Mesangial cell (primary cell): Measurements from ENCODE around the gene TSC22D4. TPM values are rescaled to one million over a fixed set of nuclear protein-coding genes. Genes with fewer than 3 reads are reported as not detected.

Experiments
- total RNA-seq: library from RNA; depleted of rRNA; stranded (reverse); fragments of >200 nt; gene quantifications from 2 replicates; pipeline ENCODE4 v1.2.3, GENCODE V29; 2015

TSC22D4 gene
- 48.2 and 60.7 TPM in 2 replicates for total RNA-seq

GRCh38 chr7:100478958-100479660 lies at the start of gene TSC22D4:
Gene TSC22D4 (minus strand): TSS chr7:100479214. CDS start chr7:100478038, 1,176 bp downstream.

GRCh38 chr7:100483722-100484672 lies 5.0 kb upstream of the TSC22D4 start, which contains the start of gene NYAP1:
Gene NYAP1 (plus strand): TSS chr7:100483927. CDS start chr7:100485312, 1,385 bp downstream.

GRCh38 chr7:100464210-100464660 lies 14.8 kb downstream of the TSC22D4 start, which contains the start of gene SPACDR:
Gene SPACDR (minus strand): TSS chr7:100464260. CDS start chr7:100464025, 235 bp downstream.

GRCh38 chr7:100429637-100430492 lies 49.1 kb downstream of the TSC22D4 start, which contains the start of gene MEPCE:
Gene MEPCE (plus strand): TSS chr7:100429831. CDS start chr7:100430019, 188 bp downstream.

GRCh38 chr7:100428199-100428966 lies 50.6 kb downstream of the TSC22D4 start, which contains the start of gene ZCWPW1:
Gene ZCWPW1 (minus strand): TSS chr7:100428703. CDS start chr7:100420649, 8,054 bp downstream.

Other genes with a start within 250 kb of the TSC22D4 start
- gene SPDYE3, start 171.5 kb downstream of the TSC22D4 start, total RNA-seq = not detected in 2 replicates
- 10.6 and 12.5 TPM in 2 replicates for gene PILRB, start 121.1 kb downstream of the TSC22D4 start, total RNA-seq
- not detected in 2 replicates for gene PILRA, start 105.7 kb downstream of the TSC22D4 start, total RNA-seq
- gene ZCWPW1, start 50.5 kb downstream of the TSC22D4 start, total RNA-seq = 0.25 and 0.81 TPM in 2 replicates
- gene MEPCE, start 49.4 kb downstream of the TSC22D4 start, total RNA-seq = 26.4 and 30.4 TPM in 2 replicates
- 40.4 and 54.1 TPM in 2 replicates for gene PPP1R35, start 42.7 kb downstream of the TSC22D4 start, total RNA-seq
- 0.89 TPM in 1 of 2 replicates, not detected in the other for gene SPACDR, start 15.0 kb downstream of the TSC22D4 start, total RNA-seq
- gene NYAP1, start 4.7 kb upstream of the TSC22D4 start, total RNA-seq = 0.16 and 4.2 TPM in 2 replicates
- gene AGFG2, start 60.0 kb upstream of the TSC22D4 start, total RNA-seq = 11.8 and 20.7 TPM in 2 replicates
- 0.51 and 2.8 TPM in 2 replicates for gene SAP25, start 94.7 kb upstream of the TSC22D4 start, total RNA-seq
- gene LRCH4, start 106.9 kb upstream of the TSC22D4 start, total RNA-seq = 30.1 and 33.6 TPM in 2 replicates
- gene FBXO24, start 107.1 kb upstream of the TSC22D4 start, total RNA-seq = 0.33 and 0.89 TPM in 2 replicates
- gene PCOLCE, start 123.1 kb upstream of the TSC22D4 start, total RNA-seq = 15.8 and 58.8 TPM in 2 replicates
- gene MOSPD3, start 133.3 kb upstream of the TSC22D4 start, total RNA-seq = 21.5 and 42.8 TPM in 2 replicates
- 0.33 and 0.63 TPM in 2 replicates for gene TFR2, start 162.3 kb upstream of the TSC22D4 start, total RNA-seq
- gene ACTL6B, start 177.2 kb upstream of the TSC22D4 start, total RNA-seq = not detected in 2 replicates
- gene GNB2, start 194.5 kb upstream of the TSC22D4 start, total RNA-seq = 378 and 380 TPM in 2 replicates
- gene GIGYF1, start 215.0 kb upstream of the TSC22D4 start, total RNA-seq = 9.0 and 15.1 TPM in 2 replicates
- gene POP7, start 226.9 kb upstream of the TSC22D4 start, total RNA-seq = 44.2 and 109 TPM in 2 replicates
- not detected in 2 replicates for gene EPO, start 241.3 kb upstream of the TSC22D4 start, total RNA-seq